HG03442 (cell line): ENCODE results near the gene CD164L2.
"Not testable (repeated sequence)": the region's sequence is repeated elsewhere in the genome, so short reads cannot be mapped to it uniquely, and the experiment has no call there.

Experiments used
- ATAC-seq: cut with Tn5 transposase; IDR thresholded peaks from one replicate; pipeline ENCODE4 v1.9.1; 2021; ENCODE audit warnings: mild to moderate bottlenecking, moderate library complexity; ENCODE audit not compliant: unreplicated experiment

The CD164L2 gene

DNA sequence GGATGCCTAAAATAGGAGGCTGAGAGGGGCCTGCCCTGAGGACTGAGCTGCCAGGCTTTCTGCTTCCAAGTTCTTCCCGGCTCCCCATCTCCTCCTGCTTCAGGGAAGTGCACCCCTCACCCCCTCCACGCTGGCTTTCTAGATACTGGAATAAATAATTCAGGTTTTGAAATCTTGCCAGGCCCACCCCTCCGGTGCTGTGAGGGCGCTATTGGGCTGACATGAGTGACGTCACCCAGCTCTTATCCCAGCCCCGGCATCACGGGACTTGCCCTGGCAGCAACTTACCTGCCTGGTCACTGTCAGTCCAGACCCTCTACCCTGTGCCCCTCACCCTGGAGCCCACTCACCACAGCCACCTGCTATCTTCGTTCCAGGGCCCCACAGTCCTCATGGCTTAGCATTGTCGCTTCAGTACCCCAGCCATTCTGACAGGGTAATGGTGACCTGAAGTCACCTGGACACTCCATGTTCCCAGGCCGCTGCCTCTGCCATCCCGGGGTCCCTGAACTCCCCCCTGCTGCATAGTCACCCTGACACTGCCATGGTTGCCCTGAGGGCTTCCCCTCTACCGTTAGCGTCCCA lies 8.5 kb upstream of the CD164L2 start:
- no peak for ATAC-seq

DNA sequence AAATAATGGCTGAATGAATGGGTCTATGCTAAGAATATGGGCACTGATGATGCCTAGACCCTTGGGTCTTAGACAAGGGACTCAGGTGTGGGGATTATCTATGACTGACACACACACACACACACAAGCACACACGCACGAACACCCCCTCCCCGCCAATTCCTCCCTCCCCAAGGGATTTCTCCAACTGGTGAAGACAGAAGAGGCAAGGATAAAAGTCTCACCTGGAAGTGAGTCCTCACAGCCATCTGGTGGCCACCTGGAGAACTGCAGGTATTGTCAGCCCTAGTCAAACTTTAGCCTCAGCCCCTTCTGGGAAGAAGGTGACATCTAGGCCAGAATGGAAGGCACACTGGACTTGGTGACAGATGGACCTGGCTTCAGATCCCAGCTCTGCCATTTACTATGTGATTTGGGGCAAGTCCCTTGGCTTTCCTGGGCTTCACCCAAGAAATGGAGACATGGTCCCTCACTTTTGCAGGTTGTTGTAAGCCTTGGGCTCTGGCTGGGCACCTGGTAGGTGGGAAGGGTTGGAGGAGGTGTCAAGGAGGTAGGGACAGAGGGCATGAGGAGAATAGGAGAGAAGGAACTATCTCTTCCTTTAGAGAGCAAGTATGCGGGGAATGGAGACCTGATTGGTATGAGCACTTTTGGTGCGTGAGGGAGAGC lies 5.3 kb upstream of the CD164L2 start:
- no peak for ATAC-seq

DNA sequence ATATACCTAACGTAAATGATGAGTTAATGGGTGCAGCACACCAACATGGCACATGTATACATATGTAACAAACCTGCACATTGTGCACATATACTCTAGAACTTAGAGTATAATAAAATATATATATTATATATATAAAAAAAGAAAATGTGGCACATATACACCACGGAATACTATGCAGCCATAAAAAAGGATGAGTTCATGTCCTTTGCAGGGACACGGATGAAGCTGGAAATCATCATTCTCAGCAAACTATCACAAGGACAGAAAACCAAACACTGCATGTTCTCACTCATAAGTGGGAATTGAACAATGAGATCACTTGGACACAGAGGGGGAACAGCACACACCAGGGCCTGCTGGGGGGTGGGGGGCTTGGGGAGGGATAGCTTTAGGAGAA lies 1.7 kb upstream of the CD164L2 start:
- ATAC-seq: not testable (repeated sequence)

DNA sequence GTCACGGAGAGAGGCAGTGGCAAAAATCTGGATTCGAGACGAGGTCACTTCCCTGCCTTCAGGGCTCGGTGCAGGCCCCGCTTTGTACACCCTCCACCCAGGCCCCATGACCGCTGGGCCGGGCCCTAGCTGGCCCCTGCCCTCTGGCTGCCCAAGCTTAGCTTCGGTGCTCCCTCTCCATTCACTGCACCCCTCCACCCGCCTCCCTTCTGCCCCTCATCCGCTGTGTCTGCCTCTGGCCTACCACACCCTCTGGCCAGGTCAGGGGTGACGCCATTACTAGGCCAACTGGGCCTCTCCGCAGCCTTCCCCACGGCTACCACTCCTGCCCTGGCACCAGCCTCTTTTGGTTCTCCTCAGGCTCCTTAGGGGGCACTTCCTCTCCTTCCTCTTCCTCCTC lies 528 bp upstream of the CD164L2 start:
- no peak for ATAC-seq

DNA sequence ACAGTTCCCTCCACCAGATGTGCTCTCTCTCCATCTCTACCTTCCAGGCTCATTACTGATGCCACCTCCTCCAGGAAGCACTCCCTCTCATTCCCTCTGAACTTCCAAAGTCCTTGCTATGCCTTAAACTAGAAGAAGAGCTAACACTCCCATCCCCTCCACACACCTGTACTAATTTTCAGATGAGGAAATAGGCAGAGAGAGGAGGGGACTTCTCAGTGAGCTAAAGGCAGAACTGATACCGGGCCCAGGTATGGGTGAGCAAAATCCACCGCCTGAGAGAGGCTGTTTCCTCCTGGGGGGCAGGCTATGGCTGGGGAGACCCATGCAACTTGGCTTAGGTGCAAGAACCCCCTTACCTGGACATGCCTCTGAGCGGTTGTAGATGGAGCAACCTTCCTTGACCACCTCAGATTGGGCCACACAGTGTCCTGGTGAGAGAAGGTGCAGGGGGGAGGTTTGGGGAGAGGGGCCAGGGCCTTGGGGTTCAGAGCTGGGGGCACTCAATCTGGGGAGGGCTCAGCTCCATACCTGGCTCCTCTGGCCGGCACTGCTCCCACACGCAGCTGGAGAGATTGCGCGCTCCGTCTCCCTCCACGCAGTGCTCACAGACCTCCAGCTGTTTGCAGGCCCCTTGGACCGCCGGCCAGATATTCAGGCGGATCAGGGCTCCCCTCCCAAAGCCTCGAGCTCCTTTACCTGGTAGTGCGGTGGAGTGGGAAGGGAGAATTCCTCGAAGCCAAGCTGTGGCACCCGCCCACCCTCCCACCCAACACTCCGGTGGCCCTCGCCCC lies 967 bp downstream of the CD164L2 start:
- ATAC-seq: no peak

DNA sequence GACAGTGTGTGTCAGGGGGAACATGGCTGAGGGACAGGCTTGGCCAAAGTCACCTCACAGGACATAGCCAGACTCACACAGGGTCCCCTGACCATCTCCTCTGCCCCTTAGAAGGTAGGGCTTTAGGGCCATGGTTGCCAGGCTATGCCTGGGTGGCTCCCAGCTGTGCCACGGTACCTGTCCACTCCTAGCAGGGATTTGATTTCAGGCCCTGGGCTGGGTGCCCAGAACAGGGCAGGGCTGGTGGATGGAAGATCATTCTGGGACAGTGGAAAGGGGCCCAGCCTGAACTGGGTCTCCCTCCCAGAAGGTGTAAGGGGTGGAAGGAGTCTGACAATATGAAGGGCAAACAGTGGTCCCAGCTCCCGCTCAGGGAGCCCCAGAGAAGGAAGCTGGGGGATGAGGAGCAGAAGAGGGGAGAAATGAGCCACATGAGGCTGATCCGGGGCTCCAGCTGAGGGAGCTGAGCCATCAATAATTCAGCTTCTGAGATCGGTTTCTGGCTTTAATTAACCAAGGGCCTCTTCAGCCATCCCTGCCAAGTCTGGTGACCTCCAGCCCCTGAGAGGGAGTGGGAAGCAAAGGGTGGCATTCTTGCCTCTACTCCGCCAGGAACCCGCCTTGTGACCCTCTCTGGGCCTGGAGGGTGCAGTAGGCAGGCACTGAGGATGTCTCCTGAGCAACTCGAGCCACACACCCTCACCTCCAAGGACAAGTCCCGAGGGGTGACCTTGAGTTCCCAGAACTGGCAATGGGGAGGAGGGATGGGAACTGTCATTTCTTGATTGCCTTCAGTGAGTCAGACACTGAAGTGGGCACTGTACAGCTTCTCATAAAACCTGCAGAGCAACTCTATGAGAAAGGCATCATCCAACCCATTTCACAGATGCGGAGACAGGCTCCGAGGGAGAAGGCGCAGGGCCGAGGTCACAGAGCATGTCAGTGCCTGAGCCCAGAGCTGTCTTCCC lies 2.1 kb downstream of the CD164L2 start:
- no peak for ATAC-seq

DNA sequence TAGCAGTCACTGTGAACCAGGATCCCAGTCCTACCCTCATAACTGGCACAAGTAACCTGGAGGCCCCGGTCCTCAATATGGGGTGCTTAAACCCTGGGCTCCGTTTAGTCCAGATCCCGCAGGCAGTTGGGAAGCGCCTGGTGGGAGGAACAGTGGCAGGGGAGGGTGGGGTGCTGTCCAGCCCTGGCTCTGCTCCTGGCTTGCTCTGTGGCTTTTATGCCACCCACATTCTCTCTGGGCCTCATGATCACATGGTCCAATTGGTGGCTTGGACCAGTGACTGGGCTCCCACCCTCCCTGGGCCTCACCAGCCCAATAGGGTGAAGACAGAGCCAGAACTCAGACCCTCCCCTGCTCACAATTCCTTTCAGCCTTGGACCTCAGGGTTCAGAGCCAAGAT lies 2.9 kb downstream of the CD164L2 start:
- ATAC-seq: no peak

DNA sequence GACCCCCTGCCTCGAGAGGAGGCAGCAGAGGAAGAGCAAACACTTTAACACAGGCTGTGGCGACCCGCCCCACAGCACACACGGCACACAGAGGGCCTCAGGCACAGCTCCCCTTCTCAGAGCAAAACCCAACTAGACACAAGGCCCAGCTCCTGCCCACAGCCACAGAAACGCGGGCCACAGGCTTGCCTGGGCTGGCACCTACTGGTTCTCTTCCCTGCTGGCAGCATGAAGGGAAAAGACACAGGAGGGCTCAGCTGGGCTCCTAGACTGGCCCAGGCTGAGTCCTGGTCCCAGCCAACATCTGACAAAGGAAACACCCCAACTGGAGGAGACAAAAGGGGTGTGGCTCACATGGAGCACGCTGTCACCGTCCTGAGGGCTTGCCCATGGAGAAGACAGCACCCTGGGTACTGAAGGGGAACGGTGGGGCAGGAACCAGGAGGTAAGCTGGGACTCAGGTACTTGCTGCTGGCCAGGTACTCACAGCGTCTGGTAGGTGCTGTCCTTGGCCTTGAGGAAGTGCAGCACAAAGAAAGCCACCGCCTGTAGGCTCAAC lies 3.5 kb downstream of the CD164L2 start:
- no peak for ATAC-seq

DNA sequence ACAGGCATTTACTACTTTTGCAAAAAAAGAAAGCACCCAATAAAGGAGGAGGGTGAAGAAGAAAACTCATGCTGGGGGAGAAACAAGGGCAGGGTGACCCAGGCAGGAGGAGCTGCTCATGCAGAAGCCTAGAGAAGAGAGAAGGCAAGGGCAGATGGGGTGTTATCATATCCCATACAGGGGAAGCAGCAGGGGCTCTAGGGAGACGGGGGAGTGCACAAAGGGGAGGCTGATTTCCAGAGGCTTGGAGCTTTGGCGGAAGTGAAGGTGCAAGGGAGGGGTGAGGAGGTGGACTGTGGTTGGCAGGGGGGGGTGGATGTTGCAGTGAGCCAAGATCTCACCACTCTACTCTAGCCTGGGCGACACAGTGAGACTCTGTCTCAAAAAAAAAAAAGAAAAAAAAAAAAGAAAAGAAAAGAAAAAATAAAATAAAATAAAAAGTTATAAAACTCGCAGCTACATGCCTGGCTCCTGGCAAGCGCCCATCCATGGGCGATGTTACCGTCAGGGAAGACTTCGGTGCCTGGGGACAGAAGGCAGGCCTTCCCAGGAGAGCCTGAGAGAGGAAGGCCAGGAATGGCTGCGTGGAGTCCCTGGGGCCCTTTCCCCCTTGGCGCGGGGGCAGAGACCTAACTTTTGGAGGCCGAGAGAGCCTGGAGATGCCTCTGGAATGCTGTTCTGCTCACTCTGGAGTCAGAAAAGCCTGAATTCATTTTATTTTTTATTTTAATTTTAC lies 5.2 kb downstream of the CD164L2 start:
- no peak for ATAC-seq

DNA sequence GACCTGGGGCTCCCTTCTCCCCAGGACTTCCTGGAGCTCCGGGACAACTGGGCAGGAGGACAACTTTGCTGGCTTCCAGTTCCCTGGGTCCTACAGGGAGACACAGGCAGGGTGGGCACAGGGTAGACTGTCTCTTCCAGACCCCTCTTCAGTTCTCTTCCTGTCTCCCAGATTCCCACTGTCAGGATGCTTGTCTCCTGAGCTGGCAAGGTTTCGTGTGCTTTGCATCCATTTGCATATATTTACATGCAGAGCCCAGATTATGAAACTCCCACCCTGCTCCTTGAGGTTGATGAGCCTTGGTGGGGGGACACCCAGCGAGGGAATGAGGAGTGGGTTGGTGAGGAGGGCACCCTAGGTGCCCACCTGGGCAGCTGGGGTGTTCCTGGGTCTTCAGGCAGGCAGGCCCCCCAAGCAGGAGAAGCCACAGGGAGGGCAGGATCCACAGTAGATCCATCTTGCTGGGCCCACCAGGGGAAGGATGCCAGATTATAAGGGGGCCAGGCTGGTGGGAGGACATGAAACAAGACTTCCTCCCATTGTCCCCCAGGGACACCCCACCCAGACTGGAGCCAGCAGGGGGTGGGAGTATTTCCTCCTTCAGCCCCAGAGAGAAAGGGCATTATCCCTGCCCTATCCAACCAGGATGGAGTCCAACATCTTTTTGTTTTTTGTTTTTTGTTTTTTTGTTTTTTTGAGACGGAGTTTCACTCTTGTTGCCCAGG lies 8.6 kb downstream of the CD164L2 start, which contains the start of gene FCN3:
FCN3 (minus strand) TSS at position 463 of the 725 bp plus-strand sequence; CDS start at position 457, 6 bp downstream.
- ATAC-seq: no peak

DNA sequence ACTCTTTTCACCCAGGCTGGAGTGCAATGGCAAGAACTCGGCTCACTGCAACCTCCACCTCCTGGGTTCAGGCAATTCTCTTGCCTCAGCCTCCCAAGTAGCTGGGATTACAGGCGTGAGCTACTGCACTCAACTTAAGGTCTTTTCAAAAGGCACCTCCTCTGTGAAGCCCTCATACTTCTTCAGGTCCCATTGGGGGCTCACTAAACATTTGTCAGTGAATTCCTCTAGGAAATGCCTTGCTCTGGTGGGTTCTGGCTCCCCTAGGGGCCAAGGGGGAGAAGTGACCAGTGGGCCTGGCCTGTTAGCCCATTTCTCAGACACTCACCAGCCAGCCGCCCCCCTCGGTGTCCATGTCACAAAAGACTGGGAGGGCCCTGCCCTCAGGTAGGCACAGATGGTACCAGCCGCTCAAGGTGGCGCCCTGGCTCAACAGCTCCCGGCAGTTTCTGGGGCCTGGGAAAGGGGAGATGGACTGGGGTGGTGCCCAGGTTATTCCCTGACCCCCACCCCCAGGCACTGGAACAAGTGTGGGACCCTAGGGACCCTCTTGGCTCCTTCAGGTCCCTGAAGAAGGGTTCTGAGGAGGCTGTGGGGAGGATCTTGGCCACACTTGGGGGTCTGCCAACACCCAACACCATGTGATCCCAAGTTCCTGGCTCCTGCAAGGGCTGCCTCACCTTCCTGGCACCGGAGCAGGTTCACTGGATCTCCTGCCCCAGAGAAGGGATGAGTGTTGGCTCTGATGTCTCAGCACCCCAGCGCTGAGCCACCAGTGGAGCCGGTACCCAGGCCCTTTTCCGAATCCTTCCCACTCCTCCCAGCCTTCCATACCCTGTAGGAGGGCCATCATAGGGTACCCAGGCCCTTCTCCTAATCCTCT lies 10.1 kb downstream of the CD164L2 start:
- ATAC-seq: no peak

DNA sequence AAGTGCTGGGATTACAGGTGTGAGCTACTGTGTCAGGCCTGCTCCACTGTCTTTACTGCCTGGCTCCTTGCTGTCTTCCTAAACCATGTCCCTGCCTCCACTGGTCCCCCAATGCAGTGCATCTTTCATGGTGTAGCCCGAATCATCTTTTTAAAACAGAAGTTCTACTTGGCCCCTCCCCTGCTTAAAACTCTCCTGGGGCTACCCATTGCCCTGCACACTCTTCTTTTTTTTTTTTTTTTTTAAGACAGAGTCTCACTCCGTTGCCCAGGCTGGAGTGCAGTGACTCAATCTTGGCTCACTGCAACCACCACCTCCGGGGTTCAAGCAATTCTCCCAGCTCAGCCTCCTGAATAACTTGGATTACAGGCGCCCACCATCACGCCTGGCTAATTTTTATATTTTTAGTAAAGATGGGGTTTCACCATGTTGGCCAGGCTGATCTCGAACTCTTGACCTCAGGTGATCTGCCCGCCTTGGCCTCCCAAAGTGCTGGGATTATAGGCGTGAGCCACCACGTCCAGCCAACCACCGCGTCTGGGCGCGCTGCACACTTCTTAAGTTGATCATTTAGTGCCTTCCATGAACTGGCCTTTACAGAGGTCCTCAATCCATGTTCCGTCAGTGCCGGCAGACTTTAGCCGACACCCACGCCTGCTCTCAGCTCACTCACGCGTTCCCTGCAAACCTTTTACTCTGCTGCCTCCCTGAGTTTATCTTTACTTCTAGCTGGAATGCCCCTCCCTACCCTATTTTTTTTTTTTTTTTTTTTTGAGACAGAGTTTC lies 10.9 kb downstream of the CD164L2 start:
- no peak for ATAC-seq

DNA sequence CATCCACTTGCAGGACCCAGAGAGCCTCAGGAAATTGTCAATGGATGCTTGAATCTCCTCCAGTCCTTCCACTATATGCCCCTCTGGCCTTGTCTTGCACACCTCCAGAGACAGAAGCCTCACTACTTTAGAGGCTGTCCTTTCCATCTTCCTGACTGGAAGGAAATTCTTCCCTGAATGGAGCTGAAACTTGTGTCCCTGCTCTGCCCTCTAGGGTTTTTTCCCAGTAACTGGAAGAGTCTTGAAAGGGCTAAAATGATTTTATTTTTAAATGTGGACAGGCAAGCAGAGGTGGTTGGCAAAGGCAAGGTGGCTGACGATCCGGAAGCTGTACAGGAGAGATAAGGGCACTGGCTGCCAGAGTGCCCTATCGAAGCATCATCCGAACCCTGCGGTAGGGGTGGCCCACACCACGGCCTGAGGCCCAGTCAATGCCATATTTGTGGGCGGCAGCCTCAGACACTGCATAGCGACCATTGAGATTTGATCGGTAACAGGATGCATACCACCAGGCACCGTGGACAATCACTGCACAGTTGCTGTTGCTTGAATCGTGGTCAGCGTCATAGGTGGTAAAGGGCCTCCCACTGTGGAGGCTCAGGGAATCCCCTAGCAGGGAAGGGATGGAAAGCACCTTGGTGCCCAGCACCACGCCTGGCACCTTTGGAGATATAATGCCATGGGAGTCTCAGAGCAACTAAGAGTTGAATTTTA lies 14.1 kb downstream of the CD164L2 start:
- ATAC-seq: no peak

DNA sequence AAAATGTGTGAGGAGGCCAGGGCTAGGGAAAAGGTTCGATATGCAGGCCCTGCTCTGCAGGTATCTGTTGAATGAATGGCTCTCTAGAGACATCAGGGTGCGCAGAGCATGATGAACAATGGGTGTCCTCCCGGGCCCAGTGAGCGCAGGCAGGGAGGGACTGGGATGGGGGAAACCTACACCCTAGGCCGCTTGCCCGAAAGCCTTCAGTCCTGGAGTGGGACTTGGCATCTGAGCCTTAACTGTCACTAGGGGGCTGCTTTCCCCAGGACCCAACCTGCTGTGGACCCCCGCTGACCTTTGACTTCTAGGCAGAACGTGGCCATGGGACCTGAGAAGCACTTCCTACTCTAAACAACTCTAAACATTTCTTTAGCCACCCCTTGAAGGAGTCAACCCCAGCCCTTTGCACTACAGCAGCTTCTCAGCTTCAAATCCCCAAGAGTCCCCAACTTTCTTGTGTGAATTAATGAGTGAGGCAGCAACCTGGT lies 15.9 kb downstream of the CD164L2 start:
- no peak for ATAC-seq

DNA sequence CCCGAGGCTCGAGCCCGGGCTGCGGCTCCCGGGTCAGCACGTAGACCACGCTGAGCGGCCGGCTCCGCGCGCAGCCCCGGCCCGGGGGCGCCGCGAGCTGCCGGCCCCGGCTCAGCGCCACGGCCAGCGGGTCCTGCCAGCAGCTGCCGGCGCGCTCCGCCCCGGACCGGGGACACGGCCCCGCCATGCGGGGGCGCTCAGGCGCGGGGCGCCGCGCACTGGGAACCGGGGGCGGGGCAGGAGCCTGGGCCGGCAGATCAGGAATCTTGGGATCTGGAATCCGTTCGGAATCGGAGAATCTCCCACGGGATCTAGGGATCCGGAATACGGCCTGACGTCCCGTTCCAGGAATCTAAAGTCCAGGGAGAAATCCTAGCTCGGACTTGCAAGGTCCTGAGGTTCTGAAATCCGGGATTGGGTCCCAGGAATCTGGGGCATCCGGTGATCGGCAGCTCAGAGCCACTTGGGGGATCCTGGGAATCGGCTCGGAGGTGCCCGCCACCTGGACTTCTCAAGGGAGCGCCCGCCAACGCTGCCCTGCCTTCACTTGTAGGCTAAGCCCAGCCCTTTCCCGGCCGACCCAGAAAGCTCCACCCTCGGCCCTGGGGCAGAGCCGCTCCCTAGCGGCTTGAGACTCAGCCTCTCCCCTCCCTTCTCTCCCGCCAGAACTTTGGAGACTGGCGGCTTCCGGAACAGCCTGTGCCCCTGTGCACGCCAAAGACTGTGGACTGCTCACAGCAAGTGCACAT lies 16.5 kb downstream of the CD164L2 start, which contains the start of gene MAP3K6:
MAP3K6 (minus strand) TSS at position 551 of the 749 bp plus-strand sequence; CDS start at position 187, 364 bp downstream.
- ATAC-seq: peak; percentile 37

DNA sequence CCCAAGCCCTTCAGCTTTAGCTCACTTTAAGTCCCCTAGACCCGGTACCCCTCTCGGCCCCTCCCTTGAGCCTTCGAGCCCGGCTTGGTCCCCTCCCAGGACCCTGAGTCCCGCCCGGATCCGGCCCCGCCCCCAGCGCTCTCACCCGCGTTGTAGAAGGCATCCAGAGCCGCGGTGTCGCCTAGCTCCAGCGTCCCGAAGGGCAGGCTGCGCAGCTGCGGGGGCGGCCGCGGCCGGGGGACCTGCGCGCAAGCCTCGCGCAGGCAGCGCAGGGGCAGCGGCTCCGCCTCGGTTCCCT lies 17.1 kb downstream of the CD164L2 start:
- peak; percentile 31 for ATAC-seq
